ENCODE results near the gene MNX1. TPM values are rescaled to one million over a fixed set of nuclear protein-coding genes. Genes with fewer than 3 reads are reported as not detected.

MNX1 gene
- total RNA-seq (2021): 0.28 and 0.33 TPM in 2 replicates
- Bru-seq, nascent RNA: percentile 16 among the genes with signal in this experiment
- BruChase-seq, experiment 1, labeled RNA remaining after a 2-hour chase: percentile 11 among the genes with signal in this experiment
- percentile 12 among the genes with signal in this experiment for BruChase-seq, experiment 2, labeled RNA remaining after a 6-hour chase
- long read RNA-seq, partial matches to known transcripts: 0 of 1 reads
- long read RNA-seq, other reads (novel, unspliced or antisense): 0 of 1 reads

- Histone ChIP-seq H3K79me2 (ENCODE audit: low read depth) (no peaks in the 10 kb centered on the region), H3K4me3 (peak within 1 kb of the TSS; percentile 96), H3K4me1 (replicated peaks; ENCODE audit: insufficient read depth) (peaks cover 12% of the 10 kb centered on the region), H3K27ac (no peak within 1 kb of the TSS), H3K9me2 (ENCODE audit: insufficient read depth) (no peaks in the 10 kb centered on the region), H3K9me3 (ENCODE audit: insufficient read depth, low read depth) (no peaks in the 10 kb centered on the region), H3K36me3 (ENCODE audit: low read depth) (no peaks in the 10 kb centered on the region), H3F3A (ENCODE audit: insufficient read depth, low read depth) (no peaks in the 10 kb centered on the region), H3K27me3 (ENCODE audit: insufficient read depth, low read depth) (no peaks in the 10 kb centered on the region), H4K20me1 (ENCODE audit: insufficient read depth) (no peaks in the 10 kb centered on the region), H3K4me2 (peak within 1 kb of the TSS; percentile 95), H2AFZ (peak within 1 kb of the TSS; percentile 100)
- intact Hi-C loops (cut with micrococcal nuclease; ENCODE audit: unreplicated experiment): loop anchor here (10.0 kb wide), 1 partner anchor 124 kb away; the partner anchor contains the start of gene UBE3C
- no TSS peak for BruUV-seq (replicated peaks)
- ChIA-PET CTCF (no interaction called here), POLR2A (ENCODE audit: unreplicated experiment) (interaction anchor here (0.7 kb wide), 1 partner anchor 1712 kb away, joined by 3 read pairs; no protein-coding TSS in a partner anchor)
- TF ChIP-seq EZH2 (IDR thresholded peaks at IDR 0.05; ENCODE audit: low read depth): no peak
- TF ChIP-seq, protein P1, sequence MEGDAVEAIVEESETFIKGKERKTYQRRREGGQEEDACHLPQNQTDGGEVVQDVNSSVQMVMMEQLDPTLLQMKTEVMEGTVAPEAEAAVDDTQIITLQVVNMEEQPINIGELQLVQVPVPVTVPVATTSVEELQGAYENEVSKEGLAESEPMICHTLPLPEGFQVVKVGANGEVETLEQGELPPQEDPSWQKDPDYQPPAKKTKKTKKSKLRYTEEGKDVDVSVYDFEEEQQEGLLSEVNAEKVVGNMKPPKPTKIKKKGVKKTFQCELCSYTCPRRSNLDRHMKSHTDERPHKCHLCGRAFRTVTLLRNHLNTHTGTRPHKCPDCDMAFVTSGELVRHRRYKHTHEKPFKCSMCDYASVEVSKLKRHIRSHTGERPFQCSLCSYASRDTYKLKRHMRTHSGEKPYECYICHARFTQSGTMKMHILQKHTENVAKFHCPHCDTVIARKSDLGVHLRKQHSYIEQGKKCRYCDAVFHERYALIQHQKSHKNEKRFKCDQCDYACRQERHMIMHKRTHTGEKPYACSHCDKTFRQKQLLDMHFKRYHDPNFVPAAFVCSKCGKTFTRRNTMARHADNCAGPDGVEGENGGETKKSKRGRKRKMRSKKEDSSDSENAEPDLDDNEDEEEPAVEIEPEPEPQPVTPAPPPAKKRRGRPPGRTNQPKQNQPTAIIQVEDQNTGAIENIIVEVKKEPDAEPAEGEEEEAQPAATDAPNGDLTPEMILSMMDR (conservative IDR thresholded peaks at IDR 0.05): no peak
- DNase-seq: peak; percentile 74 to 82
These were observed at the start of gene MNX1 for GRCh38 chr7:157010588-157011332. Gene MNX1, minus strand, starts transcription at chr7:157010663. Its CDS starts 313 bp downstream, at chr7:157010350.

- intact Hi-C loops (cut with micrococcal nuclease; ENCODE audit: unreplicated experiment): no loop called here
- H3K27me3 ChIP-seq (ENCODE audit: insufficient read depth, low read depth): peaks cover 95% of the 10 kb centered on the region
- no peak for DNase-seq
- H3K4me1 ChIP-seq (replicated peaks; ENCODE audit: insufficient read depth): no peaks in the 10 kb centered on the region
- no peak overlapping the region for H3K27ac ChIP-seq
- no peak overlapping the region for H2AFZ ChIP-seq
- BruUV-seq (replicated peaks): no TSS peak
- POLR2A ChIA-PET (ENCODE audit: unreplicated experiment): interaction anchor here (0.6 kb wide), 1 partner anchor 620 kb away, joined by 3 read pairs; no protein-coding TSS in a partner anchor
- H3K4me3 ChIP-seq: no peak overlapping the region
- H3K79me2 ChIP-seq (ENCODE audit: low read depth): no peaks in the 10 kb centered on the region
- TF ChIP-seq, protein P1 (conservative IDR thresholded peaks at IDR 0.05): no peak
- no peak for TF ChIP-seq EZH2 (IDR thresholded peaks at IDR 0.05; ENCODE audit: low read depth)
- peaks cover 7% of the 10 kb centered on the region; the same call in 1 of the 2 replicates for H3K9me3 ChIP-seq (ENCODE audit: insufficient read depth, low read depth)
- no peaks in the 10 kb centered on the region for H4K20me1 ChIP-seq (ENCODE audit: insufficient read depth)
- no peaks in the 10 kb centered on the region for H3K9me2 ChIP-seq (ENCODE audit: insufficient read depth)
- CTCF ChIA-PET: no interaction called here
- no peaks in the 10 kb centered on the region for H3F3A ChIP-seq (ENCODE audit: insufficient read depth, low read depth)
- H3K36me3 ChIP-seq (ENCODE audit: low read depth): no peaks in the 10 kb centered on the region
- H3K4me2 ChIP-seq: no peak overlapping the region
These were observed 49.1 kb upstream of the MNX1 start for GRCh38 chr7:157059534-157059933.

DNA sequence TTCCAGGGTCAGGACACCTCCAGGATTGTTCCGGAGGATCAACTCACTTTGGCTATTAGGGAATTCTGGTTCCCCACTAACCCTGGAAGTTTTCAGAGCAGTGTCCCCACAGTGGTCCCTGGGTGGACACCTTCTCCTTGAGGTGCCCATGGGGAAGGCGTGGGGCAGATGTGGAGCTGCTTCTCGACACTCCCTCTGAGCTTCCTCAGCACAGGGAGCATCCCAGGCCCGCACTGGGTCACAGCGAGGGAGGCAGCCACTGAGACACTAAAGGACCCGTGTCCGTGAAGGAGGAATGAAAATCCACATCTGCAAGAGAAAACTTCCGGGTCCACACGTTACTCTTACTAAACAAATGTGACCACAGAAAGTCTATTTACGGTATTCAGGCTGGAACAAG is 48.2 kb upstream of the MNX1 start:
- Histone ChIP-seq H3K79me2 (ENCODE audit: low read depth) (no peaks in the 10 kb centered on the region), H3K27ac (no peak overlapping the region), H3K36me3 (ENCODE audit: low read depth) (no peaks in the 10 kb centered on the region), H3K9me2 (ENCODE audit: insufficient read depth) (no peaks in the 10 kb centered on the region), H3K27me3 (ENCODE audit: insufficient read depth, low read depth) (peaks cover 98% of the 10 kb centered on the region), H2AFZ (no peak overlapping the region), H3K4me1 (replicated peaks; ENCODE audit: insufficient read depth) (no peaks in the 10 kb centered on the region), H4K20me1 (ENCODE audit: insufficient read depth) (no peaks in the 10 kb centered on the region), H3K4me3 (no peak overlapping the region), H3F3A (ENCODE audit: insufficient read depth, low read depth) (no peaks in the 10 kb centered on the region), H3K4me2 (no peak overlapping the region), H3K9me3 (ENCODE audit: insufficient read depth, low read depth) (peaks cover 7% of the 10 kb centered on the region; the same call in 1 of the 2 replicates)
- POLR2A ChIA-PET (ENCODE audit: unreplicated experiment): no interaction called here
- BruUV-seq (replicated peaks): no TSS peak
- intact Hi-C loops (cut with micrococcal nuclease; ENCODE audit: unreplicated experiment): no loop called here
- CTCF ChIA-PET: no interaction called here
- TF ChIP-seq, protein P1 (conservative IDR thresholded peaks at IDR 0.05): no peak
- TF ChIP-seq EZH2 (IDR thresholded peaks at IDR 0.05; ENCODE audit: low read depth): no peak
- no peak for DNase-seq
